IMR-90 (cell line): ENCODE data around the gene DIPK1B.

Experiments used
- BHLHE40 ChIP-seq: fragments of 150-350 bp; IDR thresholded peaks from 2 replicates; pipeline ENCODE4 v1.6.1; 2016; ENCODE audit warnings: mild to moderate bottlenecking, low read depth, low read length
- CEBPB ChIP-seq: IDR thresholded peaks from 2 replicates; pipeline ENCODE4 v1.6.1; 2012; ENCODE audit warnings: low read depth, low read length, improper control_type of control experiment
- CHD1 ChIP-seq: IDR thresholded peaks from 2 replicates; pipeline ENCODE4 v1.6.1; 2012; ENCODE audit warnings: low read depth, low read length, improper control_type of control experiment
- FOS ChIP-seq: fragments of 150-350 bp; IDR thresholded peaks from 2 replicates; pipeline ENCODE4 v1.6.1; 2016; ENCODE audit warnings: low read depth, low read length
- MAFK ChIP-seq: IDR thresholded peaks from 2 replicates; pipeline ENCODE4 v1.6.1; 2012; ENCODE audit warnings: low read depth, low read length, improper control_type of control experiment
- MXI1 ChIP-seq: IDR thresholded peaks from 2 replicates; pipeline ENCODE4 v1.6.1; 2012; ENCODE audit warnings: low read depth, mild to moderate bottlenecking, low read length, moderate library complexity, borderline replicate concordance
- POLR2A ChIP-seq: IDR thresholded peaks from 2 replicates; pipeline ENCODE4 v1.6.1; 2012; ENCODE audit warnings: mild to moderate bottlenecking, low read depth, low read length
- RAD21 ChIP-seq: IDR thresholded peaks from 2 replicates; pipeline ENCODE4 v1.6.1; 2012; ENCODE audit warnings: low read length, improper control_type of control experiment
- RCOR1 ChIP-seq: IDR thresholded peaks from 2 replicates; pipeline ENCODE4 v1.6.1; 2012; ENCODE audit warnings: mild to moderate bottlenecking, low read length, improper control_type of control experiment; ENCODE audit not compliant: insufficient replicate concordance
- RFX5 ChIP-seq: IDR thresholded peaks from 2 replicates; pipeline ENCODE4 v1.8.0; 2012; ENCODE audit warnings: low read depth, mild to moderate bottlenecking, low read length, moderate library complexity
- SMC3 ChIP-seq: fragments of 150-350 bp; IDR thresholded peaks from 2 replicates; pipeline ENCODE4 v1.6.1; 2016; ENCODE audit warnings: low read depth, mild to moderate bottlenecking, antibody characterized with exemption, low read length, moderate library complexity
- TF ChIP-seq, protein P1 (sequence below): conservative IDR thresholded peaks from 2 replicates; pipeline ENCODE4 v1.5.1; 2012; ENCODE audit warnings: mild to moderate bottlenecking, low read depth, low read length, improper control_type of control experiment
- TF ChIP-seq, protein P2 (sequence below): fragments of 150-350 bp; IDR thresholded peaks from 2 replicates; pipeline ENCODE4 v1.6.1; 2017; ENCODE audit warnings: mild to moderate bottlenecking, antibody characterized with exemption, low read length, low read depth
- TF ChIP-seq, protein P3 (sequence below): fragments of 150-350 bp; IDR thresholded peaks from 2 replicates; pipeline ENCODE4 v1.6.1; 2016; ENCODE audit warnings: low read depth, mild to moderate bottlenecking, low read length, moderate library complexity, borderline replicate concordance

DNA sequence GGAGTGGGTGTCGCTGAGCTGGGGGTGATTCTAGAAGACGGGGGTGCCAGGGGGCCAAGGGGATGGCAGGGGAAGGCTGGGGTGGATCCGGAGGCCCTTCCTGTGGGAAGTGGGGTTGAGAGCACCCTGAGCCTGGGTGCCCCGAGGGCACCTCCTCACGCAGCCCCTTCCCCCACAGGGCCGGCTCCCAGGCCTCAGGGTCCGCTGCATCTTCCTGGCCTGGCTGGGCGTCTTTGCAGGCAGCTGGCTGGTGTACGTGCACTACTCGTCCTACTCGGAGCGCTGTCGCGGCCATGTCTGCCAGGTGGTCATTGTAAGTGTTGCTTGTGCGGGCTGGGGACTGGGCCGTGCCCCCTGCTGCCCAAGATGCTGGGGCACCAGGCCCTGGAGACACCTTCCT, 5.0 kb downstream of the DIPK1B start:
- TF ChIP-seq POLR2A (no peak), CEBPB (no peak), BHLHE40 (no peak), RFX5 (no peak), RAD21 (no peak), MXI1 (no peak), MAFK (no peak), FOS (no peak), SMC3 (no peak), CHD1 (no peak), RCOR1 (no peak)
- TF ChIP-seq, protein P1, sequence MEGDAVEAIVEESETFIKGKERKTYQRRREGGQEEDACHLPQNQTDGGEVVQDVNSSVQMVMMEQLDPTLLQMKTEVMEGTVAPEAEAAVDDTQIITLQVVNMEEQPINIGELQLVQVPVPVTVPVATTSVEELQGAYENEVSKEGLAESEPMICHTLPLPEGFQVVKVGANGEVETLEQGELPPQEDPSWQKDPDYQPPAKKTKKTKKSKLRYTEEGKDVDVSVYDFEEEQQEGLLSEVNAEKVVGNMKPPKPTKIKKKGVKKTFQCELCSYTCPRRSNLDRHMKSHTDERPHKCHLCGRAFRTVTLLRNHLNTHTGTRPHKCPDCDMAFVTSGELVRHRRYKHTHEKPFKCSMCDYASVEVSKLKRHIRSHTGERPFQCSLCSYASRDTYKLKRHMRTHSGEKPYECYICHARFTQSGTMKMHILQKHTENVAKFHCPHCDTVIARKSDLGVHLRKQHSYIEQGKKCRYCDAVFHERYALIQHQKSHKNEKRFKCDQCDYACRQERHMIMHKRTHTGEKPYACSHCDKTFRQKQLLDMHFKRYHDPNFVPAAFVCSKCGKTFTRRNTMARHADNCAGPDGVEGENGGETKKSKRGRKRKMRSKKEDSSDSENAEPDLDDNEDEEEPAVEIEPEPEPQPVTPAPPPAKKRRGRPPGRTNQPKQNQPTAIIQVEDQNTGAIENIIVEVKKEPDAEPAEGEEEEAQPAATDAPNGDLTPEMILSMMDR, result no peak
- TF ChIP-seq, protein P2, sequence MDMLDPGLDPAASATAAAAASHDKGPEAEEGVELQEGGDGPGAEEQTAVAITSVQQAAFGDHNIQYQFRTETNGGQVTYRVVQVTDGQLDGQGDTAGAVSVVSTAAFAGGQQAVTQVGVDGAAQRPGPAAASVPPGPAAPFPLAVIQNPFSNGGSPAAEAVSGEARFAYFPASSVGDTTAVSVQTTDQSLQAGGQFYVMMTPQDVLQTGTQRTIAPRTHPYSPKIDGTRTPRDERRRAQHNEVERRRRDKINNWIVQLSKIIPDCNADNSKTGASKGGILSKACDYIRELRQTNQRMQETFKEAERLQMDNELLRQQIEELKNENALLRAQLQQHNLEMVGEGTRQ, result no peak
- TF ChIP-seq, protein P3, sequence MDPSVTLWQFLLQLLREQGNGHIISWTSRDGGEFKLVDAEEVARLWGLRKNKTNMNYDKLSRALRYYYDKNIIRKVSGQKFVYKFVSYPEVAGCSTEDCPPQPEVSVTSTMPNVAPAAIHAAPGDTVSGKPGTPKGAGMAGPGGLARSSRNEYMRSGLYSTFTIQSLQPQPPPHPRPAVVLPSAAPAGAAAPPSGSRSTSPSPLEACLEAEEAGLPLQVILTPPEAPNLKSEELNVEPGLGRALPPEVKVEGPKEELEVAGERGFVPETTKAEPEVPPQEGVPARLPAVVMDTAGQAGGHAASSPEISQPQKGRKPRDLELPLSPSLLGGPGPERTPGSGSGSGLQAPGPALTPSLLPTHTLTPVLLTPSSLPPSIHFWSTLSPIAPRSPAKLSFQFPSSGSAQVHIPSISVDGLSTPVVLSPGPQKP, result no peak
